GM12891 (cell line): ENCODE results near the gene AFMID.

ENCODE experiments used
- POLR2A ChIP-seq: IDR thresholded peaks from 2 replicates; pipeline ENCODE4 v1.6.1; 2011; ENCODE audit warnings: low read depth, low read length, control low read depth
- POLR2AphosphoS5 ChIP-seq: IDR thresholded peaks from 2 replicates; pipeline ENCODE4 v1.6.1; 2011; ENCODE audit warnings: low read depth, low read length, control low read depth
- SPI1 ChIP-seq: IDR thresholded peaks from 2 replicates; pipeline ENCODE4 v1.6.1; 2011; ENCODE audit warnings: low read depth, low read length, control low read depth
- TAF1 ChIP-seq: IDR thresholded peaks from 2 replicates; pipeline ENCODE4 v1.6.1; 2011; ENCODE audit warnings: low read depth, low read length, control low read depth

- TF ChIP-seq POLR2A = no peak
- TF ChIP-seq POLR2AphosphoS5 = no peak
- TF ChIP-seq TAF1 = no peak
- no peak for TF ChIP-seq SPI1
Measured at GRCh38 chr17:78204387-78205123, 17.4 kb downstream of the AFMID start.
